Measurements from ENCODE around the gene PDZRN4.

DNA sequence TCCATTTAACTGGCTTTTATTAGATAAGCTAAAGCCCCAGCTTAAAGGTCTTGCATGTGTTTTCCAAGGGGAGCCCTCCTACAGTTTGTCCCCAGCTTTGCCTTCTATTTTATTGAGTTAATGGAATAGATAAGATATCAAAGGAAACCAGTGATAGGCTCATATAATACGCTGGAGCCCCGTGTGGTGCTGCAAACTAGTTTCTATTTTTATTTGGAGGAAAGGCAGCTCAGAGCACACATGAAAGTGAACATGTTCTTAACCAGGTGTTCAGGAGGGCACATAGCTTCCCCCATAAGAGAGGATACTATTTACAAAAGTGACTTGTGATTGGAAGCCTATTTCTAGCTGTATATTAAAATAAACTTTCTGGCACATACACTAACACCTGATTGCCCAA is 251.7 kb downstream of the PDZRN4 start:
- TF ChIP-seq POLR2AphosphoS5 (IDR thresholded peaks at IDR 0.05), result no peak
- no peak for TF ChIP-seq EZH2 (IDR thresholded peaks at IDR 0.05; ENCODE audit: borderline replicate concordance, insufficient read depth, low read length, poor library complexity, severe bottlenecking)
